Fibroblast of lung (primary cell): ENCODE data around the gene UTF1. TPM values are rescaled to one million over a fixed set of nuclear protein-coding genes. Genes with fewer than 3 reads are reported as not detected.

Experiments
- DNase-seq, 2 donors: peaks; one replicate each; pipeline versions ENCODE4 v3.0.0 to v3.0.0-alpha.2; 2010; ENCODE audit warnings: low read depth in 2 of 2
- H2AFZ ChIP-seq: 2 replicates; pipeline ENCODE4 v1.5.1; 2012; ENCODE audit warnings: low read length, control low read depth, inconsistent platforms
- H3K27ac ChIP-seq: 2 replicates; pipeline ENCODE4 v1.5.1; 2011; ENCODE audit warnings: low read length, control low read depth; ENCODE audit not compliant: insufficient read depth
- H3K27me3 ChIP-seq: 2 replicates; pipeline ENCODE4 v1.5.1; 2011; ENCODE audit warnings: mild to moderate bottlenecking, low read length; ENCODE audit not compliant: control insufficient read depth, insufficient read depth
- H3K36me3 ChIP-seq: 2 replicates; pipeline ENCODE4 v1.5.1; 2011; ENCODE audit warnings: low read length; ENCODE audit not compliant: control insufficient read depth, insufficient read depth
- H3K4me1 ChIP-seq: 2 replicates; pipeline ENCODE4 v1.5.1; 2011; ENCODE audit warnings: low read length; ENCODE audit not compliant: control insufficient read depth, insufficient read depth; ENCODE audit errors: extremely low read depth
- H3K4me2 ChIP-seq: 2 replicates; pipeline ENCODE4 v1.5.1; 2011; ENCODE audit warnings: low read length, control low read depth; ENCODE audit not compliant: insufficient read depth; ENCODE audit errors: extremely low read depth
- H3K4me3 ChIP-seq, 4 experiments: fragments of 200-600 bp in 1 of 4; sonication (generic) in 1 of 4; replicated peaks in 1 of 4; 2 replicates each; pipeline ENCODE4 v1.5.1; 2011 to 2016; ENCODE audit warnings: low read length in 4 of 4, low read depth in 3 of 4, mild to moderate bottlenecking in 3 of 4, control low read depth in 2 of 4, inconsistent platforms in 1 of 4, mixed read lengths in 1 of 4; ENCODE audit not compliant: insufficient read depth in 1 of 4; ENCODE audit errors: control extremely low read depth in 1 of 4
- H3K79me2 ChIP-seq: 2 replicates; pipeline ENCODE4 v1.5.1; 2012; ENCODE audit warnings: mild to moderate bottlenecking, low read length, inconsistent platforms; ENCODE audit not compliant: control insufficient read depth, insufficient read depth
- H3K9ac ChIP-seq: 2 replicates; pipeline ENCODE4 v1.5.1; 2011; ENCODE audit warnings: mild to moderate bottlenecking, low read length, control low read depth; ENCODE audit not compliant: insufficient read depth
- H3K9me3 ChIP-seq: 2 replicates; pipeline ENCODE4 v1.5.1; 2012; ENCODE audit warnings: low read depth, low read length; ENCODE audit not compliant: control insufficient read depth, insufficient read depth
- H4K20me1 ChIP-seq: 2 replicates; pipeline ENCODE4 v1.5.1; 2011; ENCODE audit warnings: low read length; ENCODE audit not compliant: control insufficient read depth, insufficient read depth; ENCODE audit errors: extremely low read depth
- EZH2 ChIP-seq: IDR thresholded peaks from 2 replicates; pipeline ENCODE4 v1.5.1; 2012; ENCODE audit warnings: low read length, control low read depth, mild to moderate bottlenecking; ENCODE audit errors: missing control alignments
- polyA plus RNA-seq, 2 donors: library from polyadenylated mRNA; depleted of rRNA in 1 of 2; stranded (reverse) in 1 of 2; unstranded in 1 of 2; fragments of >200 nt; gene quantifications; 2 replicates each; pipeline ENCODE4 v1.2.1, GENCODE V29; 2011 to 2012; ENCODE audit warnings: missing spikeins in 1 of 2
- total RNA-seq: library from RNA; depleted of rRNA; stranded (reverse); fragments of >200 nt; gene quantifications from 2 replicates; pipeline ENCODE4 v1.2.1, GENCODE V29; 2014
- TF ChIP-seq, protein P1 (sequence below), 2 donors: IDR thresholded peaks in 1 of 2; conservative IDR thresholded peaks in 1 of 2; 1 replicate in 1 of 2; 2 replicates in 1 of 2; pipeline ENCODE4 v1.5.1; 2011 to 2012; ENCODE audit warnings: low read length in 2 of 2, control low read depth in 1 of 2, inconsistent platforms in 1 of 2, low read depth in 1 of 2, mild to moderate bottlenecking in 1 of 2

UTF1 gene
- total and polyA plus RNA-seq, 2 donors (not counting 1 experiment from before 2014, with no cell fraction given): not detected

GRCh38 chr10:133216776-133217175 lies 13.2 kb upstream of the UTF1 start:
- H3K9ac ChIP-seq: no peak overlapping the region
- H3K4me2 ChIP-seq: no peak overlapping the region
- no peaks in the 10 kb centered on the region for H3K4me1 ChIP-seq
- TF ChIP-seq EZH2: no peak
- TF ChIP-seq, protein P1, sequence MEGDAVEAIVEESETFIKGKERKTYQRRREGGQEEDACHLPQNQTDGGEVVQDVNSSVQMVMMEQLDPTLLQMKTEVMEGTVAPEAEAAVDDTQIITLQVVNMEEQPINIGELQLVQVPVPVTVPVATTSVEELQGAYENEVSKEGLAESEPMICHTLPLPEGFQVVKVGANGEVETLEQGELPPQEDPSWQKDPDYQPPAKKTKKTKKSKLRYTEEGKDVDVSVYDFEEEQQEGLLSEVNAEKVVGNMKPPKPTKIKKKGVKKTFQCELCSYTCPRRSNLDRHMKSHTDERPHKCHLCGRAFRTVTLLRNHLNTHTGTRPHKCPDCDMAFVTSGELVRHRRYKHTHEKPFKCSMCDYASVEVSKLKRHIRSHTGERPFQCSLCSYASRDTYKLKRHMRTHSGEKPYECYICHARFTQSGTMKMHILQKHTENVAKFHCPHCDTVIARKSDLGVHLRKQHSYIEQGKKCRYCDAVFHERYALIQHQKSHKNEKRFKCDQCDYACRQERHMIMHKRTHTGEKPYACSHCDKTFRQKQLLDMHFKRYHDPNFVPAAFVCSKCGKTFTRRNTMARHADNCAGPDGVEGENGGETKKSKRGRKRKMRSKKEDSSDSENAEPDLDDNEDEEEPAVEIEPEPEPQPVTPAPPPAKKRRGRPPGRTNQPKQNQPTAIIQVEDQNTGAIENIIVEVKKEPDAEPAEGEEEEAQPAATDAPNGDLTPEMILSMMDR (conservative IDR thresholded peaks at IDR 0.05 in 1 of 2, IDR thresholded peaks at IDR 0.05 in 1 of 2; ENCODE audit: low read depth in 1 of 2, low read length in 2 of 2): no peak
- H3K4me3 ChIP-seq: no peak overlapping the region
- DNase-seq: no peak
- no peaks in the 10 kb centered on the region for H3K9me3 ChIP-seq
- no peaks in the 10 kb centered on the region for H3K27me3 ChIP-seq
- H2AFZ ChIP-seq: no peak overlapping the region
- H3K79me2 ChIP-seq: no peaks in the 10 kb centered on the region
- no peaks in the 10 kb centered on the region for H4K20me1 ChIP-seq
- no peak overlapping the region for H3K27ac ChIP-seq
- H3K36me3 ChIP-seq: no peaks in the 10 kb centered on the region

DNA sequence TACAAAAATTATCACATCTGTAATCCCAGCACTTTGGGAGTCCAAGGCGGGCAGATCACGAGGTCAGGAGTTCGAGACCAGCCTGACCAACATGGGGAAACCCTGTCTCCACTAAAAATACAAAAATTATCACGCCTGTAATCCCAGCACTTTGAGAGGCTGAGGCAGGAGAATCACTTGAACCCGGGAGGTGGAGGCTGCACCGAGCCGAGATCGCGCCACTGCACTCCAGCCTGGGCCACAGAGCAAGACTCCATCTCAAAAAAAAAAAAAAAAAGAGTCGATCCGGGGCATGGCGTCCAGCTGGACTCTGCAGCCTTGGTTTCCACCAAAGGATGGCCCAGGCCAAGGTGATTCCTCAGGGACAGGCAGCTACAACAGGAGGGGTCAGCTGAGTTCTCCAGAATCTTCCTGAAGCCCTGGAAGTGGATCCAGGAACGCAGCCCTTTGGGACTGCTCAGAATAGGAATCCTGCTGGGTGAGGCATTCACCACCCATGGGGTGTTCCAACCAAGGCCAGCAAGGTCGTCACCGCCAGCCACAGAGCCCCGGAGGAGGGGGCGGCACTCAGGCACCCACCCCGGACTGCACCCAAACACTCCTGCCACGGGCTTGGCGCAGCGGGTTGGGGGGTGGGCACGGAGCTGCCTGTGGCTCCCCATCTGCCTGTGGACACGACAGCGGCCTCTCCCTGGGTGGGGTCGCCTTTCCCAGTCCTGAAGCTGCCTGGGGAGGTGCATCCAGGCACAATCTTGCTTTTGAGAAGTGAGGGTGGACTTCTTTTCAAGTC lies 12.0 kb upstream of the UTF1 start:
- Histone ChIP-seq H4K20me1 (no peaks in the 10 kb centered on the region), H3K27ac (no peak overlapping the region), H3K9me3 (no peaks in the 10 kb centered on the region), H3K4me1 (no peaks in the 10 kb centered on the region), H2AFZ (no peak overlapping the region), H3K4me3 (no peak overlapping the region), H3K9ac (no peak overlapping the region), H3K27me3 (no peaks in the 10 kb centered on the region), H3K4me2 (no peak overlapping the region), H3K79me2 (no peaks in the 10 kb centered on the region), H3K36me3 (no peaks in the 10 kb centered on the region)
- DNase-seq: no peak
- TF ChIP-seq EZH2: no peak
- TF ChIP-seq, protein P1 (conservative IDR thresholded peaks at IDR 0.05 in 1 of 2, IDR thresholded peaks at IDR 0.05 in 1 of 2; ENCODE audit: low read depth in 1 of 2, low read length in 2 of 2): no peak

DNA sequence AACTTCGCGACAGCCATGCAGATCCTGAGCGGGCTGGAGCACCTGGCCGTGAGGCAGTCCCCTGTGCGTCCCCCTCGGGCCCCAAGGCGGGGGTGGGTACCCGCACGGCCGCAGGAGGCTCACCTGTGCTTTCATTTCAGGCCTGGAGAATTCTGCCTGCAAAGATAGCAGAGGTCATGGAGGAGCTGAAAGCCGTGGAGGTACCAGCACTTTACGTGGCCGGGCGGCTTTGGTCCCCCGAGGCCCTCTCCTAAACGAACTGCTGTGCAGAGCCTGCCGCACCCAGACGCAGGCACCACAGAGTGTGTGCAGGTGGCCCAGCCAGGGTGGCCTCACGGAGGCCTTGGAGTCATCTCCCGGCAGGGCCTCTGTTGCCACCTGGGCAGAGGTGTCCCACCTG lies 11.1 kb upstream of the UTF1 start:
- no peaks in the 10 kb centered on the region for H3K4me1 ChIP-seq
- DNase-seq: no peak
- H3K27ac ChIP-seq: no peak overlapping the region
- H3K4me2 ChIP-seq: no peak overlapping the region
- H3K9me3 ChIP-seq: no peaks in the 10 kb centered on the region
- no peak overlapping the region for H2AFZ ChIP-seq
- H3K36me3 ChIP-seq: no peaks in the 10 kb centered on the region
- no peak overlapping the region for H3K9ac ChIP-seq
- no peaks in the 10 kb centered on the region for H3K27me3 ChIP-seq
- H3K4me3 ChIP-seq: no peak overlapping the region
- H3K79me2 ChIP-seq: no peaks in the 10 kb centered on the region
- no peaks in the 10 kb centered on the region for H4K20me1 ChIP-seq
- TF ChIP-seq, protein P1 (conservative IDR thresholded peaks at IDR 0.05 in 1 of 2, IDR thresholded peaks at IDR 0.05 in 1 of 2; ENCODE audit: low read depth in 1 of 2, low read length in 2 of 2): no peak
- TF ChIP-seq EZH2: no peak
